Measurements from ENCODE around the gene SYCE1. TPM values are rescaled to one million over a fixed set of nuclear protein-coding genes. Genes with fewer than 3 reads are reported as not detected.

SYCE1 gene
- total and polyA plus RNA-seq, 2 of the 8 experiments (the other 6 are each of a cell fraction or from before 2014, with no cell fraction given) = not detected

DNA sequence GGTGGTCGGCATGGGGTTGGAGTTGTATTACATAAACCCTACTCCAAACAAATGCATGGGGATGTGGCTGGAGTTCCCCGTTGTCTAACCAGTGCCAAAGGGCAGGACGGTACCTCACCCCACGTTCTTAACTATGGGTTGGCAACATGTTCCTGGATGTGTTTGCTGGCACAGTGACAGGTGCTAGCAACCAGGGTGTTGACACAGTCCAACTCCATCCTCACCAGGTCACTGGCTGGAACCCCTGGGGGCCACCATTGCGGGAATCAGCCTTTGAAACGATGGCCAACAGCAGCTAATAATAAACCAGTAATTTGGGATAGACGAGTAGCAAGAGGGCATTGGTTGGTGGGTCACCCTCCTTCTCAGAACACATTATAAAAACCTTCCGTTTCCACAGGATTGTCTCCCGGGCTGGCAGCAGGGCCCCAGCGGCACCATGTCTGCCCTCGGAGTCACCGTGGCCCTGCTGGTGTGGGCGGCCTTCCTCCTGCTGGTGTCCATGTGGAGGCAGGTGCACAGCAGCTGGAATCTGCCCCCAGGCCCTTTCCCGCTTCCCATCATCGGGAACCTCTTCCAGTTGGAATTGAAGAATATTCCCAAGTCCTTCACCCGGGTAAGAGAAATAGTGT is 38.3 kb downstream of the SYCE1 start, which contains the start of gene CYP2E1 (continued):
- TF ChIP-seq, protein P1, sequence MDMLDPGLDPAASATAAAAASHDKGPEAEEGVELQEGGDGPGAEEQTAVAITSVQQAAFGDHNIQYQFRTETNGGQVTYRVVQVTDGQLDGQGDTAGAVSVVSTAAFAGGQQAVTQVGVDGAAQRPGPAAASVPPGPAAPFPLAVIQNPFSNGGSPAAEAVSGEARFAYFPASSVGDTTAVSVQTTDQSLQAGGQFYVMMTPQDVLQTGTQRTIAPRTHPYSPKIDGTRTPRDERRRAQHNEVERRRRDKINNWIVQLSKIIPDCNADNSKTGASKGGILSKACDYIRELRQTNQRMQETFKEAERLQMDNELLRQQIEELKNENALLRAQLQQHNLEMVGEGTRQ (IDR thresholded peaks at IDR 0.05; ENCODE audit: low read length) = no peak
- TF ChIP-seq ZNF274 (IDR thresholded peaks at IDR 0.05; ENCODE audit: borderline replicate concordance, extremely low read depth, low read length) = no peak
- TF ChIP-seq JUN (IDR thresholded peaks at IDR 0.05; ENCODE audit: low read depth, low read length) = no peak
- TF ChIP-seq, protein P2, sequence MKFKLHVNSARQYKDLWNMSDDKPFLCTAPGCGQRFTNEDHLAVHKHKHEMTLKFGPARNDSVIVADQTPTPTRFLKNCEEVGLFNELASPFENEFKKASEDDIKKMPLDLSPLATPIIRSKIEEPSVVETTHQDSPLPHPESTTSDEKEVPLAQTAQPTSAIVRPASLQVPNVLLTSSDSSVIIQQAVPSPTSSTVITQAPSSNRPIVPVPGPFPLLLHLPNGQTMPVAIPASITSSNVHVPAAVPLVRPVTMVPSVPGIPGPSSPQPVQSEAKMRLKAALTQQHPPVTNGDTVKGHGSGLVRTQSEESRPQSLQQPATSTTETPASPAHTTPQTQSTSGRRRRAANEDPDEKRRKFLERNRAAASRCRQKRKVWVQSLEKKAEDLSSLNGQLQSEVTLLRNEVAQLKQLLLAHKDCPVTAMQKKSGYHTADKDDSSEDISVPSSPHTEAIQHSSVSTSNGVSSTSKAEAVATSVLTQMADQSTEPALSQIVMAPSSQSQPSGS (IDR thresholded peaks at IDR 0.05; ENCODE audit: low read length) = no peak
- no peak for TF ChIP-seq CBX8 (IDR thresholded peaks at IDR 0.05; ENCODE audit: borderline replicate concordance, low read depth, low read length)
- no peak for TF ChIP-seq POLR2A (IDR thresholded peaks at IDR 0.05; ENCODE audit: control extremely low read depth in 1 of 2, low read depth in 2 of 2, low read length in 2 of 2)

All from H1 (cell line).